B cell (primary cell): ENCODE measurements around the gene SMPD3. TPM values are rescaled to one million over a fixed set of nuclear protein-coding genes. Genes with fewer than 3 reads are reported as not detected.

Experiments
- ATAC-seq: fragments of 200-7000 bp; cut with Tn5 transposase; one replicate; pipeline ENCODE4 v1.10.0; 2021; ENCODE audit warnings: low read depth, mild to moderate bottlenecking, moderate number of reproducible peaks, moderate library complexity
- CTCF ChIA-PET: fragments of 350-600 bp; sonication (Branson Sonifier 250); formaldehyde crosslinking; loops from one replicate; lab custom pipeline; 2021; ENCODE audit warnings: antibody characterized with exemption, inconsistent platforms; lab: Charles Lee
- POLR2A ChIA-PET: fragments of 350-600 bp; sonication (Branson Sonifier 250); formaldehyde crosslinking; loops from one replicate; lab custom pipeline; 2021; ENCODE audit warnings: antibody characterized with exemption; lab: Charles Lee
- DNase-seq: peaks from one replicate; pipeline ENCODE4 v3.0.0; 2013
- H2AFZ ChIP-seq: 2 replicates; pipeline ENCODE4 v1.6.1; 2012; ENCODE audit warnings: mild to moderate bottlenecking, low read depth, low read length; ENCODE audit not compliant: insufficient read depth, poor library complexity, severe bottlenecking
- H3K27ac ChIP-seq, 2 donors: 1 replicate in 1 of 2; 2 replicates in 1 of 2; pipeline ENCODE4 v1.5.1; 2012 to 2013; ENCODE audit warnings: low read length in 2 of 2, mild to moderate bottlenecking in 2 of 2, moderate library complexity in 1 of 2
- H3K27me3 ChIP-seq, 4 experiments: fragments of 200-600 bp in 1 of 4; sonication (generic) in 1 of 4; replicated peaks in 1 of 4; 1 replicate in 2 of 4; 2 replicates in 2 of 4; pipeline versions ENCODE4 v1.6.1 to v1.7.0; 2013 to 2016; ENCODE audit warnings: low read length in 3 of 4, mild to moderate bottlenecking in 2 of 4, mixed read lengths in 1 of 4, moderate library complexity in 1 of 4; ENCODE audit not compliant: insufficient read depth in 4 of 4, control insufficient read depth in 3 of 4; ENCODE audit errors: control extremely low read depth in 1 of 4
- H3K36me3 ChIP-seq, 2 experiments: replicated peaks in 1 of 2; 1 replicate in 1 of 2; 2 replicates in 1 of 2; pipeline versions ENCODE4 v1.6.1 to v1.7.1; 2013; ENCODE audit warnings: low read length in 1 of 2; ENCODE audit not compliant: insufficient read depth in 2 of 2, control insufficient read depth in 1 of 2; ENCODE audit errors: control extremely low read depth in 1 of 2, extremely low read depth in 1 of 2
- H3K4me1 ChIP-seq, 2 donors: fragments of 200-600 bp in 1 of 2; sonication (generic) in 1 of 2; 1 replicate in 1 of 2; 2 replicates in 1 of 2; pipeline versions ENCODE4 v1.5.1 to v1.6.1; 2013 to 2017; ENCODE audit warnings: low read length in 2 of 2; ENCODE audit not compliant: control insufficient read depth in 2 of 2, insufficient read depth in 2 of 2
- H3K4me2 ChIP-seq: replicated peaks from 2 replicates; pipeline ENCODE3; 2012; ENCODE audit warnings: mild to moderate bottlenecking, low read depth, low read length; ENCODE audit not compliant: poor library complexity, severe bottlenecking
- H3K4me3 ChIP-seq, 5 experiments: fragments of 200-600 bp in 1 of 5; sonication (generic) in 1 of 5; 1 replicate in 3 of 5; 2 replicates in 2 of 5; pipeline versions ENCODE4 v1.5.1 to v1.7.0; 2011 to 2016; ENCODE audit warnings: low read length in 4 of 5, mild to moderate bottlenecking in 4 of 5, low read depth in 2 of 5, control low read depth in 1 of 5, moderate library complexity in 1 of 5; ENCODE audit not compliant: insufficient read depth in 1 of 5; ENCODE audit errors: control extremely low read depth in 1 of 5, extremely low read depth in 1 of 5
- H3K79me2 ChIP-seq: fragments of 200-600 bp; sonication (generic); one replicate; pipeline ENCODE4 v1.6.0; 2016; ENCODE audit warnings: low read length; ENCODE audit not compliant: control insufficient read depth, insufficient read depth
- H3K9ac ChIP-seq: fragments of 200-600 bp; sonication (generic); 2 replicates; pipeline ENCODE4 v1.6.1; 2017; ENCODE audit warnings: mild to moderate bottlenecking, low read length, moderate library complexity
- H3K9me3 ChIP-seq, 3 donors: one replicate each; pipeline versions ENCODE4 v1.6.1 to v1.7.1; 2013; ENCODE audit warnings: low read length in 2 of 3; ENCODE audit not compliant: control insufficient read depth in 2 of 3, insufficient read depth in 1 of 3; ENCODE audit errors: control extremely low read depth in 1 of 3
- H4K20me1 ChIP-seq: 2 replicates; pipeline ENCODE4 v1.6.0; 2012; ENCODE audit warnings: mild to moderate bottlenecking, low read length; ENCODE audit not compliant: insufficient read depth, control insufficient read depth, poor library complexity, severe bottlenecking
- H3K27ac Mint-ChIP-seq: one replicate; pipeline ENCODE4 v1.8.0; 2021; ENCODE audit warnings: mixed read lengths
- H3K27me3 Mint-ChIP-seq: one replicate; pipeline ENCODE4 v1.8.0; 2021; ENCODE audit warnings: mixed read lengths
- H3K4me1 Mint-ChIP-seq: one replicate; pipeline ENCODE4 v1.8.0; 2021; ENCODE audit warnings: mixed read lengths
- H3K4me3 Mint-ChIP-seq: one replicate; pipeline ENCODE4 v1.8.0; 2021; ENCODE audit warnings: mixed read lengths
- H3K9me3 Mint-ChIP-seq: one replicate; pipeline ENCODE4 v1.8.0; 2022; ENCODE audit warnings: mixed read lengths; ENCODE audit not compliant: insufficient read depth
- CTCF ChIP-seq: fragments of 200-600 bp; IDR thresholded peaks from one replicate; pipeline ENCODE4 v1.8.0; 2022; ENCODE audit warnings: antibody characterized with exemption, mild to moderate bottlenecking
- EZH2 ChIP-seq: IDR thresholded peaks from 2 replicates; pipeline ENCODE4 v1.6.1; 2012; ENCODE audit warnings: borderline replicate concordance, low read depth, mild to moderate bottlenecking, moderate library complexity, low read length; ENCODE audit not compliant: insufficient read depth, poor library complexity, severe bottlenecking
- WGBS: methylation state at CpG from one replicate; pipeline ENCODE4 v1.1.5; 2013; ENCODE audit warnings: missing lambda C conversion rate; ENCODE audit not compliant: insufficient coverage; 5-methylcytosine and 5-hydroxymethylcytosine counted together
- intact Hi-C: fragments of 100-400 bp; cut with micrococcal nuclease; formaldehyde crosslinking; loops from one replicate; pipeline ENCODE4 v1.10.0; 2022
- polyA plus RNA-seq: library from polyadenylated mRNA; depleted of rRNA; stranded (reverse); fragments of >200 nt; gene quantifications from 2 replicates; pipeline ENCODE4 v1.2.3, GENCODE V29; 2012
- total RNA-seq, 2 donors: library from RNA; stranded (reverse); fragments of 120-200 nt in 1 of 2; gene quantifications; 1 replicate in 1 of 2; 2 replicates in 1 of 2; pipeline versions ENCODE4 v1.2.3 to v1.2.4, GENCODE V29; 2013 to 2022

The SMPD3 gene
- total and polyA plus RNA-seq, 2 donors (not counting 1 experiment from before 2014, with no cell fraction given) = 1.2 to 2.8 TPM

- no peaks in the 10 kb centered on the region for H3K9me3 ChIP-seq
- ATAC-seq (no peak), DNase-seq (no peak)
- no peaks in the 10 kb centered on the region for H3K4me1 Mint-ChIP-seq
- H3K27ac ChIP-seq = no peak overlapping the region
- H3K4me3 Mint-ChIP-seq = no peak overlapping the region
- no peak overlapping the region for H3K27ac Mint-ChIP-seq
- H3K9me3 Mint-ChIP-seq = no peaks in the 10 kb centered on the region
- ChIA-PET CTCF (no interaction called here), POLR2A (no interaction called here)
- H3K27me3 Mint-ChIP-seq = peaks cover 4% of the 10 kb centered on the region
- no peak overlapping the region for H2AFZ ChIP-seq
- intact Hi-C loops = no loop called here
- 89% methylated on average over 1 of the region's 1 CpG for WGBS
- no peaks in the 10 kb centered on the region for H4K20me1 ChIP-seq
- H3K4me3 ChIP-seq = no peak overlapping the region
- TF ChIP-seq CTCF = no peak
- no peak for TF ChIP-seq EZH2
- H3K79me2 ChIP-seq = no peaks in the 10 kb centered on the region
- peaks cover 0 to 3% (median 0%) of the 10 kb centered on the region in 4 experiments for H3K27me3 ChIP-seq
- H3K4me1 ChIP-seq = no peaks in the 10 kb centered on the region
- no peak overlapping the region for H3K9ac ChIP-seq
- H3K36me3 ChIP-seq = no peaks in the 10 kb centered on the region
- H3K4me2 ChIP-seq = no peak overlapping the region
Observed at GRCh38 chr16:68403177-68403576, 45.1 kb downstream of the SMPD3 start.

- ATAC-seq = no peak
- H3K27me3 ChIP-seq = peaks cover 0 to 3% (median 0%) of the 10 kb centered on the region in 4 experiments
- no peaks in the 10 kb centered on the region for H3K36me3 ChIP-seq
- no peaks in the 10 kb centered on the region for H3K79me2 ChIP-seq
- Mint-ChIP-seq H3K27ac (no peak overlapping the region), H3K4me3 (no peak overlapping the region), H3K27me3 (peaks cover 4% of the 10 kb centered on the region), H3K9me3 (no peaks in the 10 kb centered on the region), H3K4me1 (no peaks in the 10 kb centered on the region)
- H3K9me3 ChIP-seq = no peaks in the 10 kb centered on the region
- WGBS = 87% methylated on average over 3 of the region's 3 CpGs
- intact Hi-C loops = no loop called here
- TF ChIP-seq CTCF = no peak
- TF ChIP-seq EZH2 = no peak
- no peak overlapping the region for H2AFZ ChIP-seq
- H3K4me1 ChIP-seq = no peaks in the 10 kb centered on the region
- no peaks in the 10 kb centered on the region for H4K20me1 ChIP-seq
- H3K4me2 ChIP-seq = no peak overlapping the region
- ChIA-PET POLR2A (no interaction called here), CTCF (no interaction called here)
- no peak overlapping the region for H3K9ac ChIP-seq
- no peak overlapping the region for H3K4me3 ChIP-seq
- no peak overlapping the region for H3K27ac ChIP-seq
- DNase-seq = no peak
Observed at GRCh38 chr16:68402748-68403040, 45.6 kb downstream of the SMPD3 start.
